ENCODE results near the gene USP5. TPM values are rescaled to one million over a fixed set of nuclear protein-coding genes. Genes with fewer than 3 reads are reported as not detected.

The USP5 gene
- total and polyA plus RNA-seq, 2 of the 8 experiments (the other 6 are each of a cell fraction or from before 2014, with no cell fraction given) = 66.5 to 148 TPM

DNA sequence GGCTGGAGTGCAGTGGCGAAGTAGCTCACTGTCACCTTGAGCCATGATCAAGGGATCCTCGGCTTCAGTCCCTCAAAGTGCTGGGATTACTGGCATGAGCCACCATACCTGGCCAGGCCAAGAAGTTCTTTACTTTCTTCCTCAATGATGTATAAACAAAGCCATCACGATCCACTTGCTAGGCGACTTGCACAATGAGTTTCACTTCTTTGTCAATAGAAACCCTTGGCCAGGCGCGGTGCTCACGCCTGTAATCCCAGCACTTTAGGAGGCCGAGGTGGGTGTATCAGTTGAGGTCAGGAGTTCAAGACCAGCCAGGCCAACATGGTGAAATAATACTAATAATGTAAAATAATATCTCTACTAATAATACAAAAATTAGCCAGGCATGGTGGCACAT is 35.5 kb downstream of the USP5 start (continued):
- TF ChIP-seq, protein P1, sequence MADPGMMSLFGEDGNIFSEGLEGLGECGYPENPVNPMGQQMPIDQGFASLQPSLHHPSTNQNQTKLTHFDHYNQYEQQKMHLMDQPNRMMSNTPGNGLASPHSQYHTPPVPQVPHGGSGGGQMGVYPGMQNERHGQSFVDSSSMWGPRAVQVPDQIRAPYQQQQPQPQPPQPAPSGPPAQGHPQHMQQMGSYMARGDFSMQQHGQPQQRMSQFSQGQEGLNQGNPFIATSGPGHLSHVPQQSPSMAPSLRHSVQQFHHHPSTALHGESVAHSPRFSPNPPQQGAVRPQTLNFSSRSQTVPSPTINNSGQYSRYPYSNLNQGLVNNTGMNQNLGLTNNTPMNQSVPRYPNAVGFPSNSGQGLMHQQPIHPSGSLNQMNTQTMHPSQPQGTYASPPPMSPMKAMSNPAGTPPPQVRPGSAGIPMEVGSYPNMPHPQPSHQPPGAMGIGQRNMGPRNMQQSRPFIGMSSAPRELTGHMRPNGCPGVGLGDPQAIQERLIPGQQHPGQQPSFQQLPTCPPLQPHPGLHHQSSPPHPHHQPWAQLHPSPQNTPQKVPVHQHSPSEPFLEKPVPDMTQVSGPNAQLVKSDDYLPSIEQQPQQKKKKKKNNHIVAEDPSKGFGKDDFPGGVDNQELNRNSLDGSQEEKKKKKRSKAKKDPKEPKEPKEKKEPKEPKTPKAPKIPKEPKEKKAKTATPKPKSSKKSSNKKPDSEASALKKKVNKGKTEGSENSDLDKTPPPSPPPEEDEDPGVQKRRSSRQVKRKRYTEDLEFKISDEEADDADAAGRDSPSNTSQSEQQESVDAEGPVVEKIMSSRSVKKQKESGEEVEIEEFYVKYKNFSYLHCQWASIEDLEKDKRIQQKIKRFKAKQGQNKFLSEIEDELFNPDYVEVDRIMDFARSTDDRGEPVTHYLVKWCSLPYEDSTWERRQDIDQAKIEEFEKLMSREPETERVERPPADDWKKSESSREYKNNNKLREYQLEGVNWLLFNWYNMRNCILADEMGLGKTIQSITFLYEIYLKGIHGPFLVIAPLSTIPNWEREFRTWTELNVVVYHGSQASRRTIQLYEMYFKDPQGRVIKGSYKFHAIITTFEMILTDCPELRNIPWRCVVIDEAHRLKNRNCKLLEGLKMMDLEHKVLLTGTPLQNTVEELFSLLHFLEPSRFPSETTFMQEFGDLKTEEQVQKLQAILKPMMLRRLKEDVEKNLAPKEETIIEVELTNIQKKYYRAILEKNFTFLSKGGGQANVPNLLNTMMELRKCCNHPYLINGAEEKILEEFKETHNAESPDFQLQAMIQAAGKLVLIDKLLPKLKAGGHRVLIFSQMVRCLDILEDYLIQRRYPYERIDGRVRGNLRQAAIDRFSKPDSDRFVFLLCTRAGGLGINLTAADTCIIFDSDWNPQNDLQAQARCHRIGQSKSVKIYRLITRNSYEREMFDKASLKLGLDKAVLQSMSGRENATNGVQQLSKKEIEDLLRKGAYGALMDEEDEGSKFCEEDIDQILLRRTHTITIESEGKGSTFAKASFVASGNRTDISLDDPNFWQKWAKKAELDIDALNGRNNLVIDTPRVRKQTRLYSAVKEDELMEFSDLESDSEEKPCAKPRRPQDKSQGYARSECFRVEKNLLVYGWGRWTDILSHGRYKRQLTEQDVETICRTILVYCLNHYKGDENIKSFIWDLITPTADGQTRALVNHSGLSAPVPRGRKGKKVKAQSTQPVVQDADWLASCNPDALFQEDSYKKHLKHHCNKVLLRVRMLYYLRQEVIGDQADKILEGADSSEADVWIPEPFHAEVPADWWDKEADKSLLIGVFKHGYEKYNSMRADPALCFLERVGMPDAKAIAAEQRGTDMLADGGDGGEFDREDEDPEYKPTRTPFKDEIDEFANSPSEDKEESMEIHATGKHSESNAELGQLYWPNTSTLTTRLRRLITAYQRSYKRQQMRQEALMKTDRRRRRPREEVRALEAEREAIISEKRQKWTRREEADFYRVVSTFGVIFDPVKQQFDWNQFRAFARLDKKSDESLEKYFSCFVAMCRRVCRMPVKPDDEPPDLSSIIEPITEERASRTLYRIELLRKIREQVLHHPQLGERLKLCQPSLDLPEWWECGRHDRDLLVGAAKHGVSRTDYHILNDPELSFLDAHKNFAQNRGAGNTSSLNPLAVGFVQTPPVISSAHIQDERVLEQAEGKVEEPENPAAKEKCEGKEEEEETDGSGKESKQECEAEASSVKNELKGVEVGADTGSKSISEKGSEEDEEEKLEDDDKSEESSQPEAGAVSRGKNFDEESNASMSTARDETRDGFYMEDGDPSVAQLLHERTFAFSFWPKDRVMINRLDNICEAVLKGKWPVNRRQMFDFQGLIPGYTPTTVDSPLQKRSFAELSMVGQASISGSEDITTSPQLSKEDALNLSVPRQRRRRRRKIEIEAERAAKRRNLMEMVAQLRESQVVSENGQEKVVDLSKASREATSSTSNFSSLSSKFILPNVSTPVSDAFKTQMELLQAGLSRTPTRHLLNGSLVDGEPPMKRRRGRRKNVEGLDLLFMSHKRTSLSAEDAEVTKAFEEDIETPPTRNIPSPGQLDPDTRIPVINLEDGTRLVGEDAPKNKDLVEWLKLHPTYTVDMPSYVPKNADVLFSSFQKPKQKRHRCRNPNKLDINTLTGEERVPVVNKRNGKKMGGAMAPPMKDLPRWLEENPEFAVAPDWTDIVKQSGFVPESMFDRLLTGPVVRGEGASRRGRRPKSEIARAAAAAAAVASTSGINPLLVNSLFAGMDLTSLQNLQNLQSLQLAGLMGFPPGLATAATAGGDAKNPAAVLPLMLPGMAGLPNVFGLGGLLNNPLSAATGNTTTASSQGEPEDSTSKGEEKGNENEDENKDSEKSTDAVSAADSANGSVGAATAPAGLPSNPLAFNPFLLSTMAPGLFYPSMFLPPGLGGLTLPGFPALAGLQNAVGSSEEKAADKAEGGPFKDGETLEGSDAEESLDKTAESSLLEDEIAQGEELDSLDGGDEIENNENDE (IDR thresholded peaks at IDR 0.05; ENCODE audit: insufficient replicate concordance, low read length) = no peak
- TF ChIP-seq TEAD4 (IDR thresholded peaks at IDR 0.05; ENCODE audit: low read depth, low read length) (no peak), BACH1 (IDR thresholded peaks at IDR 0.05; ENCODE audit: low read length) (no peak), EZH2 (IDR thresholded peaks at IDR 0.05; ENCODE audit: low read depth, low read length, severe bottlenecking) (no peak), RBBP5 (IDR thresholded peaks at IDR 0.05; ENCODE audit: borderline replicate concordance, low read depth, low read length) (no peak), JUND (IDR thresholded peaks at IDR 0.05; ENCODE audit: low read length) (no peak), MAFK (IDR thresholded peaks at IDR 0.05; ENCODE audit: low read depth, low read length) (no peak), SIX5 (IDR thresholded peaks at IDR 0.05; ENCODE audit: low read depth, low read length) (no peak)

Data from H1 (cell line).